Colonic mucosa (tissue), 4 donors: Measurements from ENCODE around the gene AGAP1. TPM values are rescaled to one million over a fixed set of nuclear protein-coding genes. Genes with fewer than 3 reads are reported as not detected.

Source experiments
- DNase-seq: peaks from one replicate; pipeline ENCODE4 v3.0.0-alpha.2; 2020
- H3K27ac ChIP-seq: fragments of 200-600 bp; one replicate; pipeline ENCODE4 v1.8.0; 2021
- H3K27me3 ChIP-seq: fragments of 200-600 bp; one replicate; pipeline ENCODE4 v1.8.0; 2021
- H3K36me3 ChIP-seq: fragments of 200-600 bp; one replicate; pipeline ENCODE4 v1.8.0; 2021
- H3K4me1 ChIP-seq: fragments of 200-600 bp; one replicate; pipeline ENCODE4 v1.8.0; 2021; ENCODE audit warnings: mild to moderate bottlenecking
- H3K4me3 ChIP-seq: fragments of 200-600 bp; one replicate; pipeline ENCODE4 v1.8.0; 2021
- H3K9ac ChIP-seq, 2 donors: one replicate each; pipeline ENCODE4 v1.7.0; 2013; ENCODE audit warnings: control low read depth in 2 of 2, low read depth in 2 of 2, low read length in 2 of 2
- H3K9me3 ChIP-seq: fragments of 200-600 bp; one replicate; pipeline ENCODE4 v1.8.0; 2021
- CTCF ChIP-seq: fragments of 200-600 bp; IDR thresholded peaks from one replicate; pipeline ENCODE4 v1.8.0; 2022; ENCODE audit warnings: antibody characterized with exemption, mild to moderate bottlenecking
- intact Hi-C: fragments of 100-400 bp; cut with DNase I; formaldehyde crosslinking; loops from one replicate; pipeline ENCODE4 v1.14.1; 2022
- total RNA-seq, 2 donors: library from RNA; stranded (reverse); fragmentation: NEBNext Ultra II Directional in 1 of 2; extraction: Animal tissue kit (Norgen Biotek cat#: 25700) in 1 of 2; gene quantifications; one replicate each; pipeline ENCODE4 v1.2.1, GENCODE V29; 2021
- donor health status: healthy.
- donor health status: DM: no; HTN: no; CAD: no.
- donor health status: DM: no; HTN: no; CAD: no.

The AGAP1 gene
- total RNA-seq, 2 donors from 2014 or later: 62.1 to 62.9 TPM

- no peak within 1 kb of the TSS for H3K9ac ChIP-seq
- no peak for TF ChIP-seq CTCF
- DNase-seq: peak; percentile 72
Observed at GRCh38 chr2:236168110-236169080, 674.6 kb downstream of the AGAP1 start, which contains the start of gene GBX2. GBX2 (minus strand) TSS chr2:236168386; CDS start chr2:236167971, 415 bp downstream.

GRCh38 chr2:236169151-236169721 is 675.4 kb downstream of the AGAP1 start:
- Histone ChIP-seq H3K4me1 (peaks cover 19% of the 10 kb centered on the region), H3K4me3 (no peak overlapping the region), H3K27me3 (peaks cover 97% of the 10 kb centered on the region), H3K9me3 (no peaks in the 10 kb centered on the region), H3K36me3 (no peaks in the 10 kb centered on the region), H3K27ac (no peak overlapping the region), H3K9ac (no peak overlapping the region)
- DNase-seq: no peak
- intact Hi-C loops: no loop called here
- TF ChIP-seq CTCF: no peak

More at GRCh38 chr2:236168110-236169080, 674.6 kb downstream of the AGAP1 start, which contains the start of gene GBX2:
- Histone ChIP-seq H3K36me3 (no peaks in the 10 kb centered on the region), H3K27me3 (peaks cover 97% of the 10 kb centered on the region), H3K4me3 (peak within 1 kb of the TSS; percentile 21), H3K4me1 (peaks cover 27% of the 10 kb centered on the region), H3K9me3 (no peaks in the 10 kb centered on the region), H3K27ac (no peak within 1 kb of the TSS)
- intact Hi-C loops: no loop called here

- Histone ChIP-seq H3K9me3 (no peaks in the 10 kb centered on the region), H3K27me3 (peaks cover 94% of the 10 kb centered on the region), H3K36me3 (no peaks in the 10 kb centered on the region), H3K9ac (no peak overlapping the region), H3K27ac (no peak overlapping the region), H3K4me1 (peaks cover 14% of the 10 kb centered on the region), H3K4me3 (no peak overlapping the region)
- DNase-seq: no peak
- intact Hi-C loops: no loop called here
- TF ChIP-seq CTCF: no peak
Observed at GRCh38 chr2:236169741-236170589, 676.1 kb downstream of the AGAP1 start.

- H3K36me3 ChIP-seq: no peaks in the 10 kb centered on the region
- no peak overlapping the region for H3K9ac ChIP-seq
- no peak for DNase-seq
- intact Hi-C loops: no loop called here
- peaks cover 14% of the 10 kb centered on the region for H3K4me1 ChIP-seq
- TF ChIP-seq CTCF: no peak
- H3K9me3 ChIP-seq: no peaks in the 10 kb centered on the region
- no peak overlapping the region for H3K27ac ChIP-seq
- no peak overlapping the region for H3K4me3 ChIP-seq
- peaks cover 89% of the 10 kb centered on the region for H3K27me3 ChIP-seq
Observed at GRCh38 chr2:236170590-236171165, 676.8 kb downstream of the AGAP1 start.
